Measurements from ENCODE around the gene RANBP3. TPM values are rescaled to one million over a fixed set of nuclear protein-coding genes. Genes with fewer than 3 reads are reported as not detected.
A peak's percentile ranks its signal among the peaks of the same experiment; 100 is the strongest.
"Not testable (repeated sequence)": the region's sequence is repeated elsewhere in the genome, so short reads cannot be mapped to it uniquely, and the experiment has no call there.

Gene RANBP3
- total and polyA plus RNA-seq, 7 experiments from 2014 or later: 7.0 to 104 (median 92.0) TPM

- intact Hi-C loops (cut with micrococcal nuclease): loop anchor here (5.0 kb wide), 2 partner anchors 55 to 165 kb away; no protein-coding TSS in a partner anchor
- ChIA-PET POLR2A (interaction anchor here (1.0 to 3.7 kb wide), 7 partner anchors 10 to 63 kb away, joined by 3 to 26 read pairs (median 7); partner anchors contain the start of genes NDUFA11, RANBP3 and VMAC), CTCF (interaction anchor here (0.8 to 5.2 kb wide), 7 partner anchors 11 to 55 kb away, joined by 3 to 41 read pairs (median 13); partner anchors contain the start of gene RANBP3)
- no peak for ATAC-seq
- no peak overlapping the region for H3K4me3 ChIP-seq (ENCODE audit: low read length)
- H3K36me3 ChIP-seq (ENCODE audit: control insufficient read depth in 2 of 3, insufficient read depth in 3 of 3, low read length in 3 of 3): peaks cover 0 to 4% (median under 1%) of the 10 kb centered on the region in 3 experiments
- peaks cover 40 to 67% of the 10 kb centered on the region in 2 donors for H3K4me1 ChIP-seq (ENCODE audit: control insufficient read depth in 2 of 2, insufficient read depth in 2 of 2, low read length in 2 of 2)
- H3K27ac ChIP-seq (ENCODE audit: low read depth, low read length): no peak overlapping the region
- H3K4me1 Mint-ChIP-seq: peaks cover 63 to 98% (median 92%) of the 10 kb centered on the region in 7 donors
- H3K9me3 ChIP-seq (ENCODE audit: control insufficient read depth in 2 of 3, low read length in 3 of 3): no peaks in the 10 kb centered on the region
- H3K27ac Mint-ChIP-seq: peak overlapping the region; percentile 3 to 100 (median 90)
- H3K27me3 Mint-ChIP-seq: no peaks in the 10 kb centered on the region
- peaks cover 0 to 9% (median 6%) of the 10 kb centered on the region in 5 donors for H3K36me3 Mint-ChIP-seq
- peak overlapping the region in 5 of 10 donors; percentile 32 to 86 (median 43) for H3K4me3 Mint-ChIP-seq
- no peaks in the 10 kb centered on the region for H3K9me3 Mint-ChIP-seq
- no peaks in the 10 kb centered on the region for H3K27me3 ChIP-seq (ENCODE audit: control insufficient read depth in 2 of 2, insufficient read depth in 2 of 2, low read length in 2 of 2)
- DNase-seq: no peak
Measured at GRCh38 chr19:5966941-5967340, 11.0 kb downstream of the RANBP3 start.

GRCh38 chr19:5966215-5966614 is 11.7 kb downstream of the RANBP3 start:
- ChIA-PET CTCF (interaction anchor here (0.8 to 5.2 kb wide), 5 partner anchors 10 to 80 kb away, joined by 3 to 41 read pairs (median 21); partner anchors contain the start of gene RANBP3), POLR2A (interaction anchor here (1.2 to 3.7 kb wide), 5 partner anchors 10 to 62 kb away, joined by 3 to 26 read pairs (median 7); partner anchors contain the start of genes NDUFA11, RANBP3 and VMAC)
- peaks cover 63 to 98% (median 89%) of the 10 kb centered on the region in 7 donors for H3K4me1 Mint-ChIP-seq
- H3K4me1 ChIP-seq (ENCODE audit: control insufficient read depth in 2 of 2, insufficient read depth in 2 of 2, low read length in 2 of 2): peaks cover 47 to 68% of the 10 kb centered on the region in 2 donors
- no peaks in the 10 kb centered on the region for H3K9me3 ChIP-seq (ENCODE audit: control insufficient read depth in 2 of 3, low read length in 3 of 3)
- H3K27me3 ChIP-seq (ENCODE audit: control insufficient read depth in 2 of 2, insufficient read depth in 2 of 2, low read length in 2 of 2): no peaks in the 10 kb centered on the region
- H3K36me3 ChIP-seq (ENCODE audit: control insufficient read depth in 2 of 3, insufficient read depth in 3 of 3, low read length in 3 of 3): peaks cover 0 to 4% (median 0%) of the 10 kb centered on the region in 3 experiments
- no peaks in the 10 kb centered on the region for H3K27me3 Mint-ChIP-seq
- H3K4me3 ChIP-seq (ENCODE audit: low read length): no peak overlapping the region
- H3K9me3 Mint-ChIP-seq: no peaks in the 10 kb centered on the region
- ATAC-seq: no peak
- peaks cover 0 to 6% (median 4%) of the 10 kb centered on the region in 5 donors for H3K36me3 Mint-ChIP-seq
- H3K4me3 Mint-ChIP-seq: peak overlapping the region in 6 of 10 donors; percentile 23 to 86 (median 44)
- intact Hi-C loops (cut with micrococcal nuclease): loop anchor here (5.0 kb wide), 2 partner anchors 56 to 164 kb away; no protein-coding TSS in a partner anchor
- DNase-seq: no peak
- H3K27ac ChIP-seq (ENCODE audit: low read depth, low read length): peak overlapping the region; percentile 63
- peak overlapping the region; percentile 26 to 100 (median 91) for H3K27ac Mint-ChIP-seq

- Histone ChIP-seq H3K4me1 (ENCODE audit: control insufficient read depth in 2 of 2, insufficient read depth in 2 of 2, low read length in 2 of 2) (peaks cover 58 to 80% of the 10 kb centered on the region in 2 donors), H3K36me3 (ENCODE audit: control insufficient read depth in 2 of 3, insufficient read depth in 3 of 3, low read length in 3 of 3) (peaks cover 0 to 4% (median 0%) of the 10 kb centered on the region in 3 experiments), H3K4me3 (ENCODE audit: low read length) (no peak overlapping the region), H3K27ac (ENCODE audit: low read depth, low read length) (peak overlapping the region; percentile 63), H3K9me3 (ENCODE audit: control insufficient read depth in 2 of 3, low read length in 3 of 3) (no peaks in the 10 kb centered on the region), H3K27me3 (ENCODE audit: control insufficient read depth in 2 of 2, insufficient read depth in 2 of 2, low read length in 2 of 2) (no peaks in the 10 kb centered on the region)
- no peaks in the 10 kb centered on the region for H3K27me3 Mint-ChIP-seq
- intact Hi-C loops (cut with micrococcal nuclease): loop anchor here (5.0 kb wide), 2 partner anchors 57 to 163 kb away; no protein-coding TSS in a partner anchor
- H3K4me1 Mint-ChIP-seq: peaks cover 70 to 100% (median 91%) of the 10 kb centered on the region in 7 donors
- H3K27ac Mint-ChIP-seq: peak overlapping the region; percentile 76 to 100 (median 98)
- ATAC-seq (no peak), DNase-seq (peak in 6 of 9 donors; percentile 25 to 54 (median 46))
- ChIA-PET CTCF (interaction anchor here (0.9 to 5.2 kb wide), 4 partner anchors 13 to 57 kb away, joined by 3 to 41 read pairs (median 13); partner anchors contain the start of gene RANBP3), POLR2A (interaction anchor here (1.6 to 5.5 kb wide), 3 partner anchors 8 to 16 kb away, joined by 4 to 50 read pairs (median 7); partner anchors contain the start of gene RANBP3)
- peak overlapping the region; percentile 15 to 86 (median 60) for H3K4me3 Mint-ChIP-seq
- no peaks in the 10 kb centered on the region for H3K9me3 Mint-ChIP-seq
- peaks cover 0 to 9% (median 7%) of the 10 kb centered on the region in 5 donors for H3K36me3 Mint-ChIP-seq
Measured at GRCh38 chr19:5964816-5965565, 12.9 kb downstream of the RANBP3 start.

GRCh38 chr19:5963855-5964254 is 14.1 kb downstream of the RANBP3 start:
- Mint-ChIP-seq H3K4me1 (peaks cover 72 to 100% (median 91%) of the 10 kb centered on the region in 7 donors), H3K9me3 (no peaks in the 10 kb centered on the region), H3K36me3 (peaks cover 0 to 9% (median 7%) of the 10 kb centered on the region in 5 donors), H3K27ac (peak overlapping the region; percentile 95 to 100 (median 99)), H3K27me3 (no peaks in the 10 kb centered on the region), H3K4me3 (peak overlapping the region in 6 of 10 donors; percentile 16 to 86 (median 78))
- H3K36me3 ChIP-seq (ENCODE audit: control insufficient read depth in 2 of 3, insufficient read depth in 3 of 3, low read length in 3 of 3): peaks cover 0 to 4% (median 0%) of the 10 kb centered on the region in 3 experiments
- no peaks in the 10 kb centered on the region for H3K9me3 ChIP-seq (ENCODE audit: control insufficient read depth in 2 of 3, low read length in 3 of 3)
- no peak for ATAC-seq
- POLR2A ChIA-PET: interaction anchor here (0.9 to 5.5 kb wide), 3 partner anchors 13 to 16 kb away, joined by 3 to 50 read pairs (median 4); partner anchors contain the start of gene RANBP3
- H3K27me3 ChIP-seq (ENCODE audit: control insufficient read depth in 2 of 2, insufficient read depth in 2 of 2, low read length in 2 of 2): no peaks in the 10 kb centered on the region
- intact Hi-C loops (cut with micrococcal nuclease): loop anchor here (2.0 kb wide), 4 partner anchors 15 to 341 kb away; partner anchors contain the start of genes RANBP3 (in 1 of the 2), SAFB (in 1 of the 2) and SAFB2 (in 1 of the 2)
- no peak for DNase-seq
- H3K27ac ChIP-seq (ENCODE audit: low read depth, low read length): peak overlapping the region; percentile 77
- no peak overlapping the region for H3K4me3 ChIP-seq (ENCODE audit: low read length)
- CTCF ChIA-PET: interaction anchor here (1.4 to 5.2 kb wide), 2 partner anchors 14 to 59 kb away, joined by 5 to 41 read pairs; partner anchors contain the start of gene RANBP3
- peaks cover 60 to 91% of the 10 kb centered on the region in 2 donors for H3K4me1 ChIP-seq (ENCODE audit: control insufficient read depth in 2 of 2, insufficient read depth in 2 of 2, low read length in 2 of 2)

GRCh38 chr19:5963259-5963658 is 14.7 kb downstream of the RANBP3 start:
- H3K27ac Mint-ChIP-seq: peak overlapping the region; percentile 95 to 100 (median 99)
- H3K9me3 Mint-ChIP-seq; H3K4me3 ChIP-seq (ENCODE audit: low read length); H3K27me3 Mint-ChIP-seq; H3K36me3 Mint-ChIP-seq; H3K9me3 ChIP-seq (ENCODE audit: control insufficient read depth in 2 of 3, low read length in 3 of 3); DNase-seq; H3K36me3 ChIP-seq (ENCODE audit: control insufficient read depth in 2 of 3, insufficient read depth in 3 of 3, low read length in 3 of 3); ATAC-seq; H3K27me3 ChIP-seq (ENCODE audit: control insufficient read depth in 2 of 2, insufficient read depth in 2 of 2, low read length in 2 of 2): not testable (repeated sequence)
- CTCF ChIA-PET: interaction anchor here (1.1 to 2.2 kb wide), 2 partner anchors 14 to 22 kb away, joined by 3 to 6 read pairs; no protein-coding TSS in a partner anchor
- H3K4me3 Mint-ChIP-seq: peak overlapping the region; percentile 32 to 88 (median 82)
- POLR2A ChIA-PET: interaction anchor here (2.7 to 5.5 kb wide), 4 partner anchors 12 to 159 kb away, joined by 7 to 89 read pairs (median 49); partner anchors contain the start of genes NDUFA11, RANBP3 and VMAC
- H3K4me1 Mint-ChIP-seq: peaks cover 72 to 100% (median 89%) of the 10 kb centered on the region in 7 donors
- intact Hi-C loops (cut with micrococcal nuclease): loop anchor here (2.0 kb wide), 4 partner anchors 14 to 340 kb away; partner anchors contain the start of genes RANBP3 (in 1 of the 2), SAFB (in 1 of the 2) and SAFB2 (in 1 of the 2)
- Histone ChIP-seq H3K27ac (ENCODE audit: low read depth, low read length) (peak overlapping the region; percentile 77), H3K4me1 (ENCODE audit: control insufficient read depth in 2 of 2, insufficient read depth in 2 of 2, low read length in 2 of 2) (peaks cover 62 to 91% of the 10 kb centered on the region in 2 donors)

Data from naive thymus-derived CD4-positive, alpha-beta T cell (primary cell).